ENCODE results near the gene DNAJC17.

The DNAJC17 gene

DNA sequence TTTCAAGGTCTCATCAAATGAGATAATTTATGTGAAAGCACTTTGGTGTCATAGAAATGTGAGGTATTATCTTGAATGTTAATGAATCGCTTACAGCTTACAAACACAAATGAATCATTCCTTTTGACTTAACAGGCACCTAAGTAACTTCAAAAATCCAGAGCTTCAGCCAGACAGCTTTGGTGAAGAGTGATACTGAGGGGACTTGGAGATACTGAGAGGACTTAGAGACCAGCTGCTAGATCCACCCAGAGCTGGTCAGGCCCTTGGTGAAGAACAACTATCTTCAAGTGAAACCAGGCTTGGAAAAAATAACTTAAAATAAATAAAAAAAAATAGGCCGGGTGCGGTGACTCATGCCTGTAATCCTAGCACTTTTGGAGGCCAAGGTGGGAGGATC, 16.6 kb downstream of the DNAJC17 start:
- no peak for DNase-seq (ENCODE audit: low spot score)

DNA sequence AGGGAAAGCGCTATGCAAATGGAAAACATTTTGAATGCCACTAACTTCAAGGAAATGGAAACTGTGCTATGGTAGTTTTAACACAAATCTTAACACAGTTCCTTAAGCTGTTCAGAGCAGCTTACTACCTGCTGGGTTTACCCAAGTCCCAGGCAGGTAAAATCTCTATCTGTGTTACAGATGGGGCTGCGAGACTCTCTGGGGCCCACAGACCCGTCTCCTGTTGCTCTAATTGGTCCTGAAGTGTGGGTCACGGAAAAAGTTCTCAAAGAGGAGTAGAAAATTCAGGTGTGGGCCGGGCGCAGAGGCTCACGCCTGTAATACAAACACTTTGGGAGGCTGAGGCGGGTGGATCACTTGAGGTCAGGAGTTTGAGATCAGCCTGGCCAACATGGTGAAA, 17.3 kb downstream of the DNAJC17 start:
- no peak for DNase-seq (ENCODE audit: low spot score)

DNA sequence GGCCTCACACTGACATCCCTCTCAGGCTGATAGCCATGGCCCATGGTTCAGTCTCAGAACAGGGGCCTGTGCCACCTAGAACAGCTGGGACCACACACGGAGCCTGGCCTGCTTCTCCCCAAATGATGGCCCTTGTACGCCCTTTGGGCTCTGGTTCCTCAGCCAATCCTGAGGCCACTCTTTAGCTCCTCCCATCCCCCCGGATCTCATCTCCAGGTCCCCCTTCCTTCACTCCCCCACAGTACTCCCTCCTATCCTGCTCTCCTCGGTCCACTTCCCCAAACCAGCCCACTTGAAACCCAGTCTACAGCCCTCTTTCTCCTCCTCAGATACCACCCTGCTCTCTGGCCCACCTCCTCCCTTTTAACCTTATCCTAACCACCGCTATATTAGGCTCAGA, 18.2 kb downstream of the DNAJC17 start:
- no peak for DNase-seq (ENCODE audit: low spot score)

DNA sequence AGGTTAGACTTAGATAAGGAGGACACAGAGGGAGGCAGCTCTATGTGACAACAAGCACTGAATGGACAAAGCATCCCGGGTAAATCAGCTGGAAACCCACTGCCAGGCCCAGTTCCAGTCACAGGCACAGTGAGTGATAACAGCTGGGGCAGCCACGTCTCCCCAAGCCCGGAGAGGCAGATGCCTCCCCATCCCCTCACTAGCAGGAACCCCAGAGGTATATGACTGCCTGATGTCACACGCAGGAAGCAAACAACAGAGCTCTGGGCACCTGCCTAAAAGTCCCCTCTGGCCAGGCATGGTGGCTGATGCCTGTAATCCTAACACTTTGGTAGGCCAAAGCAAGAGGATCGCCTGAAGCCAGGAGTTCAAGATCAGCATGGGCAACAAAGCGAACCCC, 19.3 kb downstream of the DNAJC17 start:
- DNase-seq (ENCODE audit: low spot score), result no peak

DNA sequence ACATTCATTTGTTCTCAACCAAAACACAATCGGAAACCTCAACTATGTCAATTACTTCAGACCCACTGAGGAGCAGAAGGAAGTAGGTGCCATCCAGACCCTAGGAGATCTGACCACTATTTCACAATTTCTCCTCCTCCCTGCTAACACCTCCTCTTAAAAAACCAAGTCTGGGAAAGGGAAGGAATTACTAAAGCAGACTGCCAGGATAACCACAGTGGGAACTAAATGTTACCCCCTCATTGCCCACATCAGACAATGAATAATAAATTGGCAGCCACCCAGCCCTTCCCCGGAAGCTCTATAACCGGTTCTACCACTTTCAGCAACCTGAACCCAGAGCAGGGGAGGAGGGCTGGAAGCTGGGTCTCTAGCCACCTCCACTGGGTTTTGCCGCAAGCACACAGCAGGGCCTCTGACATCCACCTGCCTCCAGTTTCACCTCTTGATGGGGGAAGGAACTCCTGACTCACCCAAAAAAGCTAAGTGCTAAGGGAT, 19.9 kb downstream of the DNAJC17 start:
- DNase-seq (ENCODE audit: low spot score), result peak; percentile 54

DNA sequence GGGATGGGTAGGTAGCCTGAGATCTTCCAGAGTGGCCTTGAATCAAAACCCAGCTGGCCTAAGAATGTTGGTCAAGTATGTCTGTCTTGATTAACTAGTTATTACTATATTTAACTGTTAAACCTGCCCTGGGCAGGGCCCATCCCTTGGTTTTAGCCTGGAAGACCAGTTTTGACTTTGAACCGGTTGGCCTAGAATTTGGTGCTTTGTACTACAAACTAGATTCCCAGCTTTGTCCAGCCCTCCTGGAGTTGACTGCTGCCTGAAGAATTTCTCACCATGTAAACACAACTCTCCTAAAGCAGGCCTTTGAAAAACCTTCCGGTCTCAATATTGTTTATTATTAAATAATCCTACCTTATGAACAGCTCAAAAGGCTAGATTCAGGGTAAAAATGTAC, 21.5 kb downstream of the DNAJC17 start:
- DNase-seq (ENCODE audit: low spot score), result no peak

DNA sequence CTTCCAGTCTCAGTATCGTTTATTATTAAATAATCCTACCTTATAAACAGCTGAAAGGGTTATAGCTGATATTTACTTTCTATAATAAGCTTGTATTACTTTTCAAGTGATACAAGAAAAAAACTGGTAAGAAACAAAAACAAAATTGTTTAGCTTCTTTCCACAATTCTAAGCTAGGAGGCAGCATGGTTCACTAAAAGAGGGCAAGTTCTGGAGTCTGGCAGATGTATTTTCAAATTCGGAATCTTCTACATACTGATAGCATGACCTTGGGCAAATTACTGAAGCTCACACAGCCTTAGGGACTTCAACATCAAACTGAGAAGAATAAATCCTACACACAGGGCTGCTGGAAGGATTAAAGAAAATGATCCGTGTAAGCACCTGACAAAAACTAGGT, 22.1 kb downstream of the DNAJC17 start:
- DNase-seq (ENCODE audit: low spot score), result no peak

DNA sequence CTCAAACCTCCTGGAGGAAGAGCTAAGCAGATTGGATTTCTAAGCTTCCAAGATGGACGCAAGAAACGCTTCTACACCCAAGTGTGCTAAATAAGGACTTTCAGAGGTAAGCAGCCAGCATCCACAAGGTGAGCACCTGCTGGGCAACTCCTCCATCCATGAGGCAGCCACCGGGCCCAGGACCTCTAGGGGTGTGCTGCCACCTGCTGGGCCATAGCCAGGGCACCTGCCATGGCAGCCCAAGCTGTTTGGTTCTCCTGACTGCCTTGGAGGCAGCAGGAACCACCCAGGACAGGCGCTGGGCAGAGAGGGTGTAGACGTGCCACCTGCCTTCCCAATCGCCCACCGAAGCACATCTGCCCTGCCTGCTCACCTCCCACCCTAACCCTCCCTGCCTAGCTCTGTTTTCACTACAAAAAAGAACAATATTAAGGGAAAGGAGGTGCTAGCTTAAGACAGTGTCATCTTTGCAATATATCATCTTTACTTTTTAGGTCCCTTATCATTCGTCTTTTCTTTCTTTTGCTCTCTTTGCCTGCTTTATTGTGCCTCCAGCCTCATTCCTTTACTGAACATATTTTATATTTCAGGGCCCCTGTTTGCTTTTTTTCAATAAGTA, 24.6 kb downstream of the DNAJC17 start:
- peak; percentile 78 for DNase-seq (ENCODE audit: low spot score)

DNA sequence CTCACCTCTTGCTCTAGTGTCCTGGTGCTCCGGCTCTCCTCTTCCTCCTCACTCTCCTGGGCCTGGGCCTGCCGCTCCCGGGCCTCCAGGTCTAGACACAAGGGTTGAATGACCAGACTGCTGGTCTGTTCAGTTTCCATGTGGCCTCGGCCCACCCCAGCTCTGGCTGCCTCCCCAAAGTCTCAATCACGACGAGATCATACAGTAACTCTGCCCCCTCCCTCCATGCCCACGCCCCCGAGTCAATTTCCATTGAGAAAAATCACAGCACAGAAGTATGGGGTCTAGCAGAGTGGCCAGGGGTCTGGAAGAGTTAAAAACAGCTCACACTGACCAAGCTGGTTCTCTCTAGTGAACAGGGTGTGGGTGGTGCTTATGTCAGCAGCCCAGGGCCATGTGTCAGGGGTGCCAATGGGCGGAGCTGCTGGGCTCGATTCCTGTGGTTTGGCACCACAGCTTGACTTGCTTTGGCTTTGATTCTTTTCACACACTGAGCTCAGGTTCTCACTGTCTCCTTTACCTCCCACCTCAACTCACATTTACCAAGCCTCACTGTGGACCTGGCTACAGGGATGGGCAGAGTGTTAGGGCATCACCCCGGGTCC, 30.6 kb downstream of the DNAJC17 start:
- peak; percentile 19 for DNase-seq (ENCODE audit: low spot score)

DNA sequence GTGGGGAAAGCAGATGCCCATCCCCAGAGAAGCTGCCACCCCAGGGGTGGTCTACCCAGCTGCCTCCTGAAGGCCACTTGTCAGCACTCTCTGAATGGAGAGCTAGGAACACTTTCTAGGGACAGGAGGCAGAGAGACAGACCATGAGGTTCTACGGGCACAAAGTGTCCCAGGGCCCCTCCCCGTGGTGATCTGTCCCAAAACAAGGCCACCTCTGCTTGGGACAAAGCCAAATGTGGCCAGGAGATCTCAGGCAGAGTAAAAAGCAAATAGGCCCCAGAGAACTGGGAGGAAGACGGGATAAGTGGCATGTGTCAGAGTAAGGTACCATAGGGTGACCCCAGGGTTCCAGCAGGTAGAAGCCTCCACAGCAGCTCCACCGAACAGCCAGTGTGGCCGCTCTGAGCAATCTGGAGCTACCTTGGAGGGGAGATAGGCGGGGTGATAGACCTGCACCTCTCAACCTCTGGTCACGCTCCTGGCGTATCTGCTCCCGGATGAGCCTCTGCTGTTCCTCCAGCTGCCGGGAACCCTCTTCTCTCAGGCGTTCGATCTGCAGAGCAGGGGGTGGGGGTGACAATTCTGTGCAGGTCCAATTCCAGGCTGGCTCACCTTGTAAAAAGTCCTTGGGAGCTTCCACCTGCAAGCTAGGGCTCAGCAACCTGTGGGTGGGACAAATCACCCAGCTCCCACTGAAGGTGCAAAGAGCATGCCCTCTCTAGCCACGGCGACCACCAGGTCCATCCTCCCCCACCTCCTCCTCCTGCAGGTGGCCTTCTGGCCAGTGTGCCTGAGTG, 31.3 kb downstream of the DNAJC17 start:
- DNase-seq (ENCODE audit: low spot score), result no peak

DNA sequence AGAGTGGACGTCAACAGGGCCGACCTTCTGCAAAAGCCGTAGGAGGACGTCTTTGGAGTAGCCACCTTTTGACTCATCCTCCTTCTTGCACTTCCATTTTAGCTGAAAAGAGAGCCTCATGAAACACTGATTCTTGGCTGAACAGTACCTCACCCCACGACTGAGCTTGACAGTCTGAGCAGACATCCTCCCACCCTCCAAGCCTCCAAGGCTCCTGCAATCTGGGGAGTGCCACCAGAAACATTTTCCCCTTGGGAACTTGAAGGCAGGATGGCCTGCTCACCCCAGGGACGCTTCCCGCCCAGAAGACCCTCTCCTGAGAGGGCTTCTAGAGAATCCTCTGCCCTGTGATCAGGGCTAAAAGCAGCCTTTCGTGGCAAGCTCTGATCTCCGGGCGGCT, 32.3 kb downstream of the DNAJC17 start:
- DNase-seq (ENCODE audit: low spot score), result no peak

DNA sequence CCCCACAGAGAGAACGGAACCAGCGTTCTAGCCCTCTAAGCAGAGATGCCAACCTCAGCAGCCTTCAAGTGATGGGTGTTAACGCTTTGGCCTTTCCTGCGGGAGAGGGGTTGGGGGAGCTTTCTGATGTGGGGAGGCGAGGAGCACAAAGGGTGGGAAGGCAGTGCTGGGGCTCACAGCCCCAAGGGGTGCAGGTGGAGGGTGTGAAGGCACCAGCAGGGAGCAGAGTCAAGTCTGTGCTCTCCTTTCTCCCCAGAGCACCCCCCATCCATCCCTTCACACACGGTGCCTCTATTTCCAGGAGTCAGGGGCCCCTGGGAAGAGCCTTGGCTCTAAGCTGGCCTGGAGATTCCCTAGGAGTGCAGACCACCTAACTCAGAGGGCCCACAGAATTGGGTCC, 33.4 kb downstream of the DNAJC17 start:
- DNase-seq (ENCODE audit: low spot score), result no peak

DNA sequence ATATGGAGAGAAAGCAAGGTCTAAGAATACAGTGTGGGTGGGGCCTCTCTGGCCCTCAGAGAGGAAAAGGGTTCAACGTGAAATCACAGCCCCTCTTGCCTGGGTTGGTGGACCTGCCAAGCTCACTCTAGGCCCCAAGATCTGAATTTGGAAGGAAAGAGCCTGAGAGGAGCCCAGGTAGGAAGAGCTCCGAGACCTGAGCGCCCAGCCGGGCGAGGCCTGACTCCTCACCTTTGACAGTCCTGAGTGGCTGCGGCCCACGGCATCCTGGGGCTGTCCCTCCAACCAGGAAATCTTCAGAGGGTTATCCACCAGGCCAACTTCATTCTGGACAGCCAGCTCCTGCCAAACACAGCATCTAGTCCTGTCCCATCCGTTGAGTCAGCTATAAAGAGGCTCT, 33.8 kb downstream of the DNAJC17 start:
- no peak for DNase-seq (ENCODE audit: low spot score)

DNA sequence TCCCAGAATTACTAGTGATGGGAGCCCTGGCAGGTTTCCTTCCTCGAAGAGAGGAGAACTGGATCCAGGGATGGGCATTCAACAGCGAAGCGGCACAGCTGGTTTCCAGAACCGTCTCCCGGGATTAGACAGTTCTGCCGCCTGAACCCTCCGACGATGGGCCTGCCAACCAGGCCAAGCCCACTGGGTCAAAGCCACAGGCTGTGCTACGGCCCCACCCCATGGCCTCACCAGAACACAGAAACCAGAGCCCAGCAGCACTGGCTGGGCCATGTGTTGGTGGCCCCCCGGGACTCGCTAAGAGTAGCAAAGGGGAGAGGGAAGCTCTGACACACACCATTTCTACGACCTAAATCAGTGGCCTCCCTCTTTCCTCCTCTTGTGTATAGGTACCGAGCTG, 35.3 kb downstream of the DNAJC17 start:
- DNase-seq (ENCODE audit: low spot score), result no peak

DNA sequence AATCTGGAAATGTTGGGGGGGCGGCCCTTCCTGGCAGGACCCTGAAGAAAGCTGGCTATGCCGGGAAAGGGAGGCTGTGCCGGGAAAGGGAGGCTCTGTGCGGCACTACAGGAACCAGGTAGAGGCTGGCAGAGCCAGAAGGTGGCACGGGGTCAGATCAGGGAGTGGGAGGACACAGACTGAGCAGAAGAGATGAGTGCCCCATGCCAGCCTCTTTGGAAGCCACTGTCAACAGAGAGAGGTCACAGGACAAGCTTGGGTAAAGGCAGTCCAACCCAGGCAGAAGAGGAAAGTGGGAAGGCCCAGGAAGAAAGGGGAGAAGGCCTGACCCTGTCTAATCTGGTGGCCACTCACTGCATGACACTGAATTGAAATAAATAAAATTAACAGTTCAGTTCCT, 36.0 kb downstream of the DNAJC17 start:
- no peak for DNase-seq (ENCODE audit: low spot score)

DNA sequence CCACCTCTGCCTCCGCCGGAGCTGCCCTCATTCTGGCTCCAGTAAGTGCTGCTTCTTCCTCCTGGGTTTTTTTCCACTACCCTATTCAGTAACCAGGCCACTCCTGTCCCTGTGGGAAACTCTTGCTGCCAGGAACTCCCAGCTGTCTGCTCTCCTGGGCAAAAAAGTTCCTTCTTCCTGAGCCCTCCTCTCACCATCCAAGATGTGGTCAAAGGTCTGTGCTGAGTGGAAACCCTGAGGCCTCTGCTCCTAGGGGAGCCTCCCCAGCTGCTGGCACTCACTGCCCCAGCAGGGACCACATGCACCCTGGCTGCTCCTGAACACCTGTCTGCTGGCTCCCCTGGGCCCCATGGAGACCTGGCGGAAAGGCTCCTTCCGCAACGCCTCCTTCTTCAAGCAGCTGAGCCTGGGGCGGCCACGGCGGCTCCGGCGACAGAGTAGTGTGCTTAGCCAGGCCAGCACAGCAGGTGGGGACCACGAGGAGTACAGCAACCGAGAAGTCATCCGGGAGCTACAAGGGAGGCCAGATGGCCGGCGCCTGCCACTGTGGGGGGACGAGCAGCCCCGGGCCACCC, 37.0 kb downstream of the DNAJC17 start:
- DNase-seq (ENCODE audit: low spot score), result no peak

DNA sequence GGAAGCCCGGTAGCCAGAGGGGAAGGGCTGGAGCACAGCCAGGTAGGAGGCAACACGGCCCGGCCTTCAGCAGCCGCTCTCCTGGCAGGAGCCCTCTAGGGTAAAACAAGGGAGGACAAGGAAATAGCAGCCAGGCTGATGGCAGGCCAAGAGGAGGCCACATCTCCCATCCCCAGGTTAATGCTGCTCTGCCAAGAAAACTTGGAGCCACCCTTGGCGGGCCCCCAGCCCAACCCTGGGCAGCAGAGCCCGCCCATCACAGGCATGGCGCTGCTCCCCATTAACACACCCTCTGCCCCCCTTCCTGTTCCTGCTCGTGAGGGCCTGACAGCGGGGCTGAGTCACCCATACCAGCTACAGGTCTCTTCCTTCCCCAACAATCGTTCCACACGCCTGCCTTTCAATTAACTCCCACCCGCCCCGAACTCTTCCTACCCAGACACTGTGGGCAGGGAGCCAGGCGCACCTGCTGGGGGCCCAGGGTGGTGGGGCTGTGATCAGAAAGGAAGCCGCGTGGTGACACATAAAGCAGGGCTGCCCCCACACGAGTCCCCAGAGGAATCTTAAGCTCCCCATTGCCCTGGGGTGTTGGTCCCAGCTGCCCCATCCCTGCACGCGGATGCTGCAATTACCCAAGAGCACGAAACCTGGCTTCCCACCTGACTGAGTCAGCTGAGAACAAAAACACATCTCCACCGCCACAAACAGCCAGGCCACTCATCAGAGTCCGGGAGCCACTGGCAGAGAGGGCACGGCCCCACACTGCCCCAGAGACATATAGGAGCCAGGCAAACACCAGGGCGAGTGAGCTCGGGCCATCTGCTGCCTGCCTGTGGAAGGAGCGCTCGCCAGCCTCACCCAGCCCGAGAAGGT, 37.8 kb downstream of the DNAJC17 start, which contains the start of gene C15orf62:
TSS of gene C15orf62 (plus strand) at position 707 of the 873 bp plus-strand sequence. CDS start 516 bp downstream, outside the sequence.
- peak; percentile 44 for DNase-seq (ENCODE audit: low spot score)

DNA sequence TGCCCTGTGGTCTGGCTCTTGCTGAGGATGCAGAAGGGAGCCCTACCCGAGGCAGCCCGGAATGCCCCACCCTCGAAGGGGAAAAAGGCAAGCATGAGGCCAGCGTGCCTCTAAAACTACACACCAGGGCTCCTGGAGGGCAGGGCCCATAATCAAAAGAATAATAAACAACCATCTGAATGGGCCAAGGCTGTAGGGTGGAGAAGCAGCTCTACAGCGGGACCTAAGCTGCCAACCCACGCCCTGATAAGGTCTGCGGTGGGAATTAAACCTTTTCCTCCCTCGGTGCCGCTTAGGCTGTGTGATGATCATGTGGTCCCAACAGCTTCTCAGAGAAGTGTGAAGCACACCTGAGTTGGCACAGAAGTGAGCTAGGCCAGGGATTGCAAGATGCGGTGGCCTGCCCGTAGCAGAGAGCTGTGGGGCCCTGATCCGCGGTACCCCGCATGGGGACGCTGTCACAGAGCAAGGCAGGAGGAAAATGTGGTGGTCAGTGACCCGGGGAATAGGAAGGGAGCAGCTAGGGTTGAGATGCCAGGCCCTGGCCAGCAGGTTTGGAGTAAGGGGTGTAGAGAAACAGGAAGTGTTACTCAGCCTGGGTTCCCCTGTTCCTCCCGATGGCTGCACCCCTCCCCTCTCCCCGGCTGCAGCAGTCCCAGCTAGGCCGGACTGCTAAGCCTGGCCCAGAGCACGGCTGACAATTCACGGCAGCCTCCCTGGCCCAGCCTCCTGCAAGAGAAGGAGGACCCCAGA, 38.6 kb downstream of the DNAJC17 start:
- no peak for DNase-seq (ENCODE audit: low spot score)

DNA sequence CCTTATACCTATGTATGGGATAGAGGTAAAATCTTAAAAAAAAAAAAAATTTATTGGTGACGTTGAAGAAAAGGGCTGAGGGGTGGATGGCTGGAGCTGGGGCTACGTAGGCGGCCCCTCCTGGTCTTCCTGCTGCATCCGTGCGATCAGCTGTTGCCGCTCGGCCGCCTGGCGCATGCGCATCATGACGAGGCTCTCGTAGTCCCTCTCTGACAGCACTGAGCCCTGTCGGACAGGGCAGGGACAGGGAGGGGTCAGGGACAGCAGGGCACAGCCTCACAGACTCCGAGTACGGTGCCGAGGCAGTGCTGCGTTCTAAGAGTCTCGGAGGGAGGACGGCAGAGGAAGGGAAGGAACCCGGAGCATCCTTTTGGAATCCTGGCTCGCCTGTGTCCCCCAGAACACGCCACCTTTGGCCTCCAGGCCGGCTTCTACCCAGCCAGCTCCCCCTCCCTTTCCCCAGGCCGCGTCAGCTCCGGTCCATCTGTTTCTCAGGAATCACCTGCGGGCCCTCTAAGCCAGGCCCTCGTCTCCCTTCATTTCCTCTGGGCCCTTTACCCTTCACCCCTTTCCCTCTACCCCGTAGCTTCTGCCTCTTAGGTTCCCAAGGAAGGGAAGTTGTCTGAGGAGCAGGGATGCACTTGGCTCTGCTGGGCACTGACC, 39.3 kb downstream of the DNAJC17 start:
- no peak for DNase-seq (ENCODE audit: low spot score)

Data from CD4-positive, alpha-beta T cell treated with Interleukin-6 at 100 ng/mL for 8 hours (primary cell).